Tibial nerve (tissue), 4 donors: ENCODE measurements around the gene SUSD5.

ENCODE experiments used
- CTCF ChIP-seq, 5 experiments: fragments of 200-600 bp in 3 of 5; fragments of 450-650 bp in 2 of 5; sonication (generic) in 3 of 5; IDR thresholded peaks; one replicate each; pipeline ENCODE4 v1.5.1; 2016 to 2019; ENCODE audit warnings: antibody characterized with exemption in 5 of 5, mild to moderate bottlenecking in 3 of 5, moderate library complexity in 2 of 5
- EP300 ChIP-seq, 2 donors: sonication (generic); formaldehyde crosslinking; IDR thresholded peaks; one replicate each; pipeline ENCODE4 v1.6.1; 2017; ENCODE audit warnings: antibody characterized with exemption in 2 of 2, mild to moderate bottlenecking in 1 of 2

GRCh38 chr3:33141006-33141405 is 77.6 kb downstream of the SUSD5 start:
- TF ChIP-seq CTCF (IDR thresholded peaks at IDR 0.05) (no peak), EP300 (IDR thresholded peaks at IDR 0.05) (no peak)
